ENCODE results near the gene LMCD1.

Gene LMCD1

DNA sequence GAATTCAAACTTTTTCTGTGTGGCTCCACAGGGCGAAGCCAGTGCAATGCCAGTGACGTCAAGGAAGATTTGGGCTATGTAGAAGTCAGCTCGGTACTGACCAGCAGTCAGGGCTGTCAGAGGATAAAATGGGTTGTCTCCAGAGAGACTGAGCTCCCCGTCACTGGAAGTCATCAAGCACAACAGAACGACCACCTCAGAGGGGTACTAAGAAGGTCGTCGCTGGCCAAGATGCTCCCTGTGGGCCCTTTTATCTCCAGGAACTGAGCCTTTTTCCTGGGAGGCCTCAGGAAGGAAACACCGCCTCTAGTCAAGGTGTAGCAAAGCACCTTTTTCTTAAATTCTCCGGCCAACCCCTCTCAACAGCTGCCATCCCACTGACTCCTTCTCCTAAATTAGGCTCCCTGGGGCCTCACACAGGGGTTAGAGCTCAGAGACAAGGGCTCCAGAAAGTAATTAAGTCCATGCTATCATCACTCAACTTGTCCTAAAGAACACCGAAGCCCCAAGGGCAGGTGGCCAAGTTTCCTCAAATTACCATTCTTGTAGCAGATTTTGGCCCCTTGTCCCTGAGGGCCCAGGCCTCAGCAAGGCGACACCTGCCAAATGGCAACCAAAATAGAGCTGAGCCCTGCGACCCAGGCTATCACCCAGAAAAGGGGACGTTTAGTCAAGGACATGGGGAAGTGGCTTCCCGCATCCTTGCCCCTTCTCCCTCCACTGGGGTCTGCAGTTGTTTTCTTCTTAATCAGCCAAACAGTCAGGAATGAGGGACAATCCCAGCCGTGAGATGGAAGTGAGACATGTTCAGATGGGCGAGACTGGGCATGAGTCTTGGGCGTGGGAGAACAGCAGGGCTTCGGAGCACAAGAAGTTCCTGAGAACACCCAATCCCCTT is 94.9 kb downstream of the LMCD1 start:
- DNase-seq = no peak

DNA sequence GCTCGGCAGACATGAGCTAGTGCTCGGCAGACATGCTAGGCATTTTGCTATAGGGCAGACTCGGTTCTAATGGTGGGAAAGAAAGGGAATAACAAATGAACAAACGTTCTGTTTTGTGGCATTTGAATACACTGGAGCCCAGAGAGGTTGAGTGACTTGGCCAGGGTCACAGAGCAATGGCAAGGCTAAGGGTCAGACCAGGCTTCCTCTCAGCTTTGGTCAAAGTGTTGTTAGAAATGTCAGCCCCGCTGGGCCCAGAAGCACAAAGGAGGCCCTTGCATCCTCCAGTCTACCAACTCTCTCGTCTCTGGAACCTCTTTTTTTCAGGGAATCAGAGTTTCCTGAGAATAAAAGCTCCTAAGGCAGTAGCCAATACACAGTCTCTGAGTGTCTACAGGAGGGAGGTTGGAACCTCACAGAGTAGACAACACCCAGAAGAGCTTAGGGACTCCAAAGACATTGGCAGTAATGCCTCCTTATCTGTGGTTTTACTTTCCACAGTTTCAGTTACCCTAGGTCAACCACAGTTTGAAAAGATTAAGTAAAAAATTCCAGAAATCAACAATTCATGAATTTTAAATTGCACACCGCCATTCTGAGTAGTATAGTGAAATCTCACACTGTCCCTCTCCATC is 95.7 kb downstream of the LMCD1 start:
- no peak for DNase-seq

DNA sequence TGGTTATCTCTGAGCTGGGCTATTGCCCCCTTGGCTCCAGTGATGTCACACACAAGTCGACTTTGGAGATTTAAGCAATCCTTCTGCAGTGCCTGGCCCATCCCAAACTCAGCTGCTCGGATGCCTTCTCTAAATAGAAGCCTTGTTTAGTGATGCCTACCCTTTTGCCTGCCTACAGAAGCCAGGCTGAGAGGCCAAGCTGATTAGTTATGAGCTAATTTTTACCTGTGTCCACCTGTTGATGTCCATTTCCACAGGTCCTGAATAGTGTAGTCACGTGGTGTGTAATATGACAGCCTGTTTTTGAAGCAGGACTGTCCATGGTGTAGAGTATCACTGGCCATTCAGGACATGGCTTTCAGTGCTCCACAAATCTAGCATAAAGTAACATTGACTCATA is 97.5 kb downstream of the LMCD1 start:
- no peak for DNase-seq

DNA sequence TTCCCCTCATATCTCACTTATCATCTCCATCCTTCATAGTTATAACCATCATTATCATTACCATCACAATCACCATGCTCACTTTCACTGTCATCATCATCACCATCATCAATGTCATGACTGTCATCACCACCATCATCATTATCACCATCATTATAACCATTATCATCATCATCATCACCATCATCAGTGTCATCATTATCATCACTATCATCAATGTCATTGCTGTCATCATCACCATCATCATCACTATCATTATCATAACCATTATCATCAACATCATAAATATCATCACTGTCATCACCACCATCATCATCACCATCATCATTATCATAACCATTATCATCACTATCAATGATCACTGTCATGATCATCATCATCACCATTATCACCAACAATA is 98.8 kb downstream of the LMCD1 start:
- no peak for DNase-seq

DNA sequence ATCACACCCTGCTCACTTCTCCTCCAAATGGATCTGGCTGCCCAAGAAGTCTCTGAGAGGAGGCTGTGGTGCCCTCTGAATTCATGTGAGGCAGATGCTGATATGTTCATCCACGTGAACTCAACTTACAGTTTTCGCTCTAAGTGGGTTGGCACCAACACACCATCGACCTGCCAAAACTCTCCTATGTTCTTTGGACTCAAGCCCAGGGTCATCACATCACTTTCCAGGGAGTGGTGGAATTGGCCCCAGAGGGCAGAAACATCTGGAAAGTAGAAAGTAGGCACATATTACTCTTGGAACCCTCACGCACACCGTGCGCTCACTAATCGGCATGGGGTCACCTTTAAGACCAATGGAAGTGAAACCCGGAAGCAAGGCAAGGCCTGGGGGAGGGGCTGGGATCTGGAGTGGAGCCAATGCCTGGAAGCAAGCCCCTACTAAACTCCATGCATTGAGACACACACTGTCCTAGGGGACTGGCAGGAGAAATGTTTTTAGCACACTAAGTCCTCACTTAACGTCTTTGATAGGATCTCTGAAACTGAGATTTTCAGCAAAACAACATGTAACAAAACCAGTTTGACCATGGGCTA is 101.6 kb downstream of the LMCD1 start:
- DNase-seq = no peak

DNA sequence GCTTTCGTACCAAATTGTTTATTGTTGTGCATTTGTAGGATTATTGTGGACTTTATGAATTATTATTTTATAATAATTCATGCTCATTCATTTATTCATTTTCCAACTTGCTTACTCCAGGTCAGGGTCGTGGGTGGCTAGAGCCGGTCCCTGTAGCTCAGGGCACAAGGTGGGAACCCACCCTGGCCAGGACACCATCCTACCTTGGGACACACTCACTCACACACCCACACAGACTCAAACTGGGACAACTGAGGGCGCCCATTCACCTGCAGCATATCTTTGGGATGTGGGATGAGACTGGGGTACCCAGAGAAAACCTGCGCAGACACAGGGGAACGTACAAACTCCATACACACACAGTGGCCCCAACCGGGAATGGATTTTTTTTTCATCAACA is 102.4 kb downstream of the LMCD1 start:
- DNase-seq = no peak

DNA sequence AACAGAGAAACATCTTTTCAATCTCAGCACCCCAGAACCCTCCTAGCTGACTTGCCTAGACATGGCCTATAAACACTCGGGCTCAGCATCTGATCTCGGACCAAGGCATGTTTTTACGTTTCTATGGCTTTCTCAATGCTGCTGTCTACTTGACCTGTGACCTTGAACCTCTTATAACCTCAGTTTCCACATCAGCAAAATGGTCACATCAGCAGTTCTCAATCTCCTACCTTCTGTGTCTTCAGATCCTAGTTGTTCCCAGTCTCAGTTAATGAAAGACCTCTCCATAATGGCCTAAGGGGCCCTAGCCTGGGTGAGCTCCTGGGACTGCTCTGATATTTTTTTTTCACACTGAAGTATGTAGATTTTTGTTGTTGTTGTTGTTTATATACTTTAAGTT is 103.4 kb downstream of the LMCD1 start:
- DNase-seq = no peak

DNA sequence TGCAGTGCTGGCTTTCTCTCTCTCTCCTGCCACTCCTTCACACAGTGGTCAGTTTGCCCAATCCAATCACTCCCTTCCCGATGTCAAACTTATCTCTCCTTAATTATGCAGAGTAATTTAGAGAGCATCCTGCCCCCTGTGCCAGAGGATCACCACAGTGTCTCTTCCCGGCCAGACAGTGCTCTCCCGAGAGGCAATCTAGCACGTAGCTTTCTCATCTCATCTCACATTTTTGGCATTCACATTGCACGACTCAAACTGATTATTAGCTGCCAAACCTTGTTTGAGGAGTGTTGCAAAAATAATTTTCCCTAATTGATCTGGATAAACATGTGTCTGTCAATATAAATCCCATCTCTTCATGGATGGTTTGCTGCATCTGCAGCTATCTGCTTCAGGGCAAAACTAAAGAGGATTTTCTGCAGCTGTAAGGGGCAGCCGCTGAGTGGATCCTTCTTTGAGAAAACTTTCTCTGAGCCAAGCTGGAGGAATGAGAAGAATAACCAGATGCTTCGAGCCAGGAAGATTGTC is 105.1 kb downstream of the LMCD1 start:
- DNase-seq = no peak

DNA sequence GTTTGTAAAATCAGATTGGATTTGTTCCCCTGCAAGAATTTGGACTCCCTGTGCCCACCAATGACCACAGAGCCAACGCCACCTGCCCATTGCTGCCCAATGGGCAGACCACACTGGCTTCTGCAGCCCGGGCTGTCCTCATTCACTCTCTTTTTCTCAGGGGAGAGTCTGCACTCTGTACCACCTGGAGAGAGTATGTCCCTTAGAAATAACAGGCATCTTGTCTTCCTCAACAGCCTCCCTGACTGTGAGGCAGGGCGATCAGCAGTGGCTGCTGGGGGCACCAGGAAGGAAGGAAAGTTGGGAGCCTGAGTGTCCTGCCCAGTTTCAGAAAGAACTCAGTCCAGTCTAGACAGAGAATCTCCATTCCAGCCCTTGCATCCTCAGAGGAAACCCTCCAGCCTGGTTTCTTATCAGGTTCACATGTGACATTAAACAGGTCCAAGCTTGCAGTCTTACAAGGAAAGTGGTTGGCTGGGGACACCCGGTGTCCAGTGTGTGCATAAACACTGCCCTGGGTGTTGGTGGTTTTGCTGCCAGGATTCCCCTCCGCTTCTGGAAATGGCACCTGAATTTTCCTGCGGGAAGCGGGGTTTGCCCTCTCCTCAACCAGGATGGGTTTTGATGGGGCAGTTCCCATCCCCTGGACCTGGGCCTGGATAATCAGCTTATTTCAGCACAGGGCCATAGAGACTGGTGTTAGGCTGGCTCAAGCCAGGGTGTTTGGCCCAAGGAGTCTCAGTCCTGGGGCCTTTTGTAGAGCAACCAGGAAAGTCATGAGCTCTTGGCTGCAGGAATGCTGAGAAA is 105.8 kb downstream of the LMCD1 start:
- no peak for DNase-seq

DNA sequence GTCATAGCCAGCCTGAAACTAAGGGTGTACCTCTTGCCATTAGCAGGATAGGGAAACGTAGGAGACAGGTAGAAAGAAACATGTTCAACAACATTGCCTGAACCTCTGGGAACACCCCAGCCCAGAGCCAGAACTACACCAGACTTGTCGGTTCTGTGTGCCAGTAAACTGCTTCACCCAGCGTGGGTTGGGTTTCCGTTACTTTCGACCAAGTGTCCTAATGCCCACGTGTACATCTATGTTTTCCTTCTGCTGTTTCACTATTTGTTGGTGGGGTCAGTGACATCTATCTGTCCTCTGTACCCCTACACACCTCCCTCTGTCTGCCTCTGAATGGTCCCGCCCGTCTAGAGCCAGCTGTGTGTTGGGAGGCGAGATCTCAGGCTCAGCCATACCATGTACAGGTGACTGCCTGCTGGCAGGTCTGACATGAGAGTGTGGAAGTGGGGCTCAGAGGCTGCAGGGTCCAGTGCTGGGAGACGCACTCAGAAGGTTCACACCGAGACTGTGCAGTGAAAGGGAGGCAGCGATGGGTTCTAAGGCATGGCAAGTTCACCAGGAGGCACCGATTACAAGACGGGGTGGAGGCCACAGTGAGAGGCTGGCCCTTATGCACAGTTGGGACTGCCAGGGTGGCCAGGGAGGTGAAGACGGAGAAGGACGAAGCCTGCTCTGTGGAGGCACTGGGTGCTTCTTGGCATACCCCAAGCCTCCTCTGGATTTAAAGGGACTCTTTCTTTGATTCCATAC is 106.6 kb downstream of the LMCD1 start:
- DNase-seq = no peak

DNA sequence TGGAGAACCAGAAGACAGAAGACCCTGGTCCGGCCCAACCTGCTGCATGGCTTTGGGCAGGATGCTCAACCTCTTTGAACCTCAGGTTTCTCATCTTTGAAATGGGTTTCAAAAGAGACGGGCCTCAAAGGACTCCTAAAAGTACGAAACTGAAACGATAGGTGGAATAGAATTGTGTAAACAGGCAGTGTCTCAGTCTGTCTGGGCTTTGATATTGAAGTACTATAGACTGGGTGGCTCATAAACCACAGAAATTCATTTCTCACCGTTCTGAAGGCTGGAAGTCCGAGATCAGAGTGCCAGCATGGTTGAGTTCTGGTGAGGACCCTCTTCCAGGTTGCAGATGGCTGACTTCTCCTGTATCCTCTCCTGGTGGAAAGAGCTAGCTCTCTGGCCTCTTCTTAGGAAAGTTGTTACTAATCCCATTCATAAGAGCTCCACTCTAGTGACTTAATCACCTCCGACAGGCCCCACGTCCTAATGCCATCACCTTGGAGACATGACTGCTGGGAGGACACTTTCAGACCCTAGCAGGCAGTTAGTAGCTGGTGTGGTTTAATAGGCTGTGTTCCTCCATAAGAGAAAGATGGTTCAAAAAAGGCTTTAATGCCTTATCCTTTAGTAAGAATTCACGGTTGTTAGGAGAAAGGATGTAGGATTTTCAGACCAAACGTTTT is 107.3 kb downstream of the LMCD1 start:
- no peak for DNase-seq

DNA sequence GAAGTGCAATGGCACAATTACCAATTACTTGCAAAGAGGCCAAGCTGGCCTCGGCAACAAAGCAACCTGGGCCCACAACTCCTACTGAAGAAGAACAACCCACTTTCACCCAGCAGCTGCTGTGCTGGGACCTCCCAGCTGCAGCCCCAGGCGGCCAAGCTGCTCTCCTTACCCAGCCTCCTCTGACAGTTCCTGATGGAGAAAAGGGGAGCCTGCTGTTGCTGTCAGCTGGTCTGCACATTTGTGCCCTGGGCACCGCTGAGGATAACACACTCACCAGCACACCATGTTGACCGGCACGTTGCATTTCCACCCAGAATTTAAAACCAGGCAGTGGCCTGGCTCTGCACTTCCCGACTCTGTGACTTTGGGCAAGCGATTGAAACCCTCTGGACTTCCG is 109.3 kb downstream of the LMCD1 start:
- no peak for DNase-seq

DNA sequence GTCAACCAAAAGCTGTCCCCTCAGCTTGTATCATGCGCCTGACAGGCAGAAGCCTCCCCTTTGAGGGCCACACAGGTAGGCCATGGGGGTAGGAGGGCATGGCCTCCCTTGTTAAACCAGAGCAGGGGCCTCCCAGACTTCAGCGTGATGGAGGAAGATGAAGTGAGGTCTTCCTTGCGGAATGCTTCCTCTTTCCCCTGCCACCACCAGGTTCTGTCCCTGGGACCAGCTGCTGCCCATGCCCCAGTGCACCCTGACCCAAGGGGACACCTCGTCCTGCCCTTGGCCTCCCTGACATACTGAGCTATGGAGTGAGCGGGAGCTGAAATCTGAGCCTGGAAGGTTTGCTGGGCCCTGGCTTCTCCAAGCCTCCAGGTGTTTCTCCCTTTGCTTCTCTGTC is 116.3 kb downstream of the LMCD1 start:
- no peak for DNase-seq

DNA sequence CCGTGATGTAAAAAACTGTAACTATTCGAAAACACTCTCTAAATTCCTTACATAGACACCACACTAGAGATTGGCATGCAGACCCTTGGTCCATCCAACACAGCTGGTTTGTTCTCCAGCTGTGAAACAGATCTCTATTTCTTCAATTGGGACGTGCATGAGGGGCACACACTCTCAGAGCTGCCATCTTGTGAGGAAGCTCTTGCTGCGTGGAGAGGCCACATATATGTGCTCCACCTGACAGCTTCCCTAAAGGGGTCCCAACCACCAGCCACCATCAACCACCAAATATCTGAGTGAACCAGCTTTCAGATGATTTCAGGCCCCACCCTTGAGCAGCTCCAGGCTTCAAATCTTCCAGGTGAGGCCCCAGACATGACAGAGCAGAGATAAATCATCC is 117.3 kb downstream of the LMCD1 start:
- no peak for DNase-seq

DNA sequence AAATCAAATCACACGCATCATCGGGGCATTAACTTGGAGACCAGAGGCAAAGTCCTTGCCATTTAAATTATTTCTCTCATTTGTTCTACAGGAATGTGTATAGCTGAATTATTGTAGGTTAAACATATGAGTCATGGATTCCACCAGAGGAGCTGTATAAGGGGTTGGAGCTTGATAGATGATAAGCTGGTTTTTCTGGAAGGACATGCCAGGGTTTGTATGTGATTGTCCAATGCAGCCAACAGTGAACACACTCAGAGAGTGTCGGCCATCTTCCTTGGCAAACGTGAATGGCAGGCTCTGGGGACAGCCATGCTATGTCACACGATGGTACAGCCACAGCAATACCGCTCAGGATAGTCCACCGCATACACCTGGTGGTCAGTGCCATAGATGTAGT is 117.9 kb downstream of the LMCD1 start:
- DNase-seq = no peak

DNA sequence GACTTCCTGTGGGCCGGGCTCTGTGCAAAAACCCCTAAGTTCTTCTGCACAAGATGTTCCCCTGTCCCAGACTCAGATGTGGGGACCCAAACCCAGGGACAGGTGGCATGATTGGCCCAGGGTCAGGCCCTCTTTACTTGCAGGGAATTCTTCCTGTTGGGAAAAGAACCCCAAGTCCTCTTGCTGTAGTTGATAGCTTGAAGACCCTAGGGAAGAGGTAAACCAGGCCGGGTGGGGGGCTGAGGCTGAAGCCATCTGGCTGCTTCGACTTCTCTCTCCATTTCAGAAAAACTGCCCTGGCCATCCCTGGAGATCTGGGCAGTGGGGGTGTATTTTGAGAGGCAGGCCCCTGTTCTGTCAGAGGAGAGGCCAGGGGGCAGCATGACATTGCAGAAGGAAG is 119.5 kb downstream of the LMCD1 start:
- DNase-seq = no peak

DNA sequence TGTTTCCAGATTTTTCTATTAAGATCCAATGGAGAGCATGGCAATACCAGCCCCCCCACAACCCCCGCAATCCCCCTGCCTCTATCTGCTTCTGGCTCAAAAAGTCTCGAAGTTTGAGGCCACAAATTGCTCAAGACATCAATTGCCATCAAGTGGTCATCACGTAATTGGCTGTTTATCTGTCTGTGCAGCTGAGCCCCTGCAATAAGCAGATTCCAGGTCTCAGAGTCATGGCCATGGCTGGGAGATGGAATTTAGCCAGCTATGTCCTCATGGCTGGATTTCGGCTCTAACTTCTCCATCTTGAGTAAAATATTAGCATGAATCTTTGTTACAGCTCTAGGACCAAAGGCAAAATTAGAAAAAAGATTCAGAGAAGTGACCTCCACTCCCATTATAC is 120.2 kb downstream of the LMCD1 start:
- DNase-seq = no peak

DNA sequence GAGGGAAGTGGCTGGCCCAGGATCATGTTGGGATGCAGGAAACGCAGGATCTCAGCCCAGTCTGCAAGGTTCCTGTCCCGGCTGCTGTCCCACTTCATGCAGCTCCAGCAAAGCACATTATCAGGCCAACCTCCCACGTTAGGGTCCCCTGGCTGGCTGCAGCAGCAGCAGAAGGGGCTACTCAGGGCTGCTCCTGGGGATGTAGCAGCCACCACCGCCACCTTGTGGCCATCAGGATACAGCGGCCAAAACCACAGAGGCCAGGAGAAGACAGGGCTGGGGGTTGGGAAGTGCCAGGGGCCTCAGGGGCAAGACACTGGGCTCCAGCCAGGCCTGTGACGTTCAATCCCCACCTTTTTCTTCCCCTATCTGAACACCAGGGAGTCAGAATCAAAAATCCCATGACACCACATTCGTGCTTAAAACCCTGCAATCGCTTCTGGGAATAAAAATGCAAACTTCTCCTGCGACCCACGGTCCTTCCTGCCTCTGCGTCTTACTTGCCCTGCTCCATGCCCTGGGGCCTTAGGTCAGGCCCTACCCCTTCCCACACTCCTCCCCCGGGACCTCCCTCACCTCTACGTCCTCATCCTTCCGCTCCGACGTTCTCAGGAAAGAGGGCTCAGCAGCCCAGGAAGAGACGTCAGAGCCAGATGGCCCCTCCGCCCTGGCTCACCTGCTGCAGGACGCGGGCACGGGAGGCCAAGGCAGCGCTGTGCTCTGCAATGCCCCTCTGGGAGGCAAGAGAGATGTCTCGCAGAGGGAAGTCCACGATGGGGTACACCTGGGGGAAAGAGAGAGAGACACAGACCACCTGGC is 121.5 kb downstream of the LMCD1 start:
- DNase-seq = no peak

DNA sequence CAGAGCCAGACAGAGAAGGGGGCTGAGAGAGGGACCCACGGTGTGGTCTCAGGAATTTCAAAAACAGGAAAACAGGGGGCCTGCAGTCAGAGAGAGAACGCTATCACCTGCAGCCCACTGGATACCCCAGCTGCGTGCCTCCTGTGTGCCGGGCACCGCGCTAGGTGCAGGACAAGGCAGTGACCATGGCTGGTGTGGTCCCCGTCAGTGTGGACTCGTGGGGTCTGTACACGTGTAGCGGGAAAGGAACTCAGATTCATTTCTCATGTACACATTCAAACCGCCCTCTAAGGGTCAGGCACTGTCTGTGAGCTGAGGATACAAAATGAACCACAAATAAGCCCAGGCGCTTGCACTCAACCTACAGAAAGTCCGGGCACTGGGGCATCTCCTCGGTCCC is 122.1 kb downstream of the LMCD1 start:
- no peak for DNase-seq

Data from central memory CD4-positive, alpha-beta T cell (primary cell).